VCaP (cell line): Measurements from ENCODE around the gene EML4.
"Not testable (repeated sequence)": the region's sequence is repeated elsewhere in the genome, so short reads cannot be mapped to it uniquely, and the experiment has no call there.

ENCODE experiments used
- H3K27ac ChIP-seq: fragments of 450-650 bp; 2 replicates; pipeline ENCODE4 v1.5.1; 2017
- TF ChIP-seq, protein P1 (sequence below): fragments of 450-650 bp; conservative IDR thresholded peaks from 2 replicates; pipeline ENCODE4 v1.5.1; 2017; ENCODE audit warnings: mild to moderate bottlenecking, moderate library complexity

Gene EML4

DNA sequence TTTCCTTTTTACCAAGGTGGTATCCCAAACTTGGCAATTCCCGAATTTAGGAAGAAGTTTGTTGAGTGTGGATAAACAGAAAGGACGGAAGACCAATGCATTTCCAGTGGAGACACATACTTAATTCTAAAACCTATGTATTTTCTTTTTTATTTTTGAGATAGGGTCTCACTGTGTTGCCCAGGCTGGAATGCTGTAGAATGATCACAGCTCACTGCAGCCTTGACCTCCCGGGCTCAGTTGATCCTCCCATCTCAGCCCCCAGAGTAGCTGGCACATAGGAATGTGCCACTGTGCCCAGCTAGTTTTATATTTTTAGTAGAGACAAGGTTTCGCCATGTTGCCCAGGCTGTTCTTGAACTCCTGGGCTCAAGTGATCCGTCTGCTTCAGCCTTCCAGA, 101.6 kb downstream of the EML4 start:
- no peak overlapping the region for H3K27ac ChIP-seq
- TF ChIP-seq, protein P1, sequence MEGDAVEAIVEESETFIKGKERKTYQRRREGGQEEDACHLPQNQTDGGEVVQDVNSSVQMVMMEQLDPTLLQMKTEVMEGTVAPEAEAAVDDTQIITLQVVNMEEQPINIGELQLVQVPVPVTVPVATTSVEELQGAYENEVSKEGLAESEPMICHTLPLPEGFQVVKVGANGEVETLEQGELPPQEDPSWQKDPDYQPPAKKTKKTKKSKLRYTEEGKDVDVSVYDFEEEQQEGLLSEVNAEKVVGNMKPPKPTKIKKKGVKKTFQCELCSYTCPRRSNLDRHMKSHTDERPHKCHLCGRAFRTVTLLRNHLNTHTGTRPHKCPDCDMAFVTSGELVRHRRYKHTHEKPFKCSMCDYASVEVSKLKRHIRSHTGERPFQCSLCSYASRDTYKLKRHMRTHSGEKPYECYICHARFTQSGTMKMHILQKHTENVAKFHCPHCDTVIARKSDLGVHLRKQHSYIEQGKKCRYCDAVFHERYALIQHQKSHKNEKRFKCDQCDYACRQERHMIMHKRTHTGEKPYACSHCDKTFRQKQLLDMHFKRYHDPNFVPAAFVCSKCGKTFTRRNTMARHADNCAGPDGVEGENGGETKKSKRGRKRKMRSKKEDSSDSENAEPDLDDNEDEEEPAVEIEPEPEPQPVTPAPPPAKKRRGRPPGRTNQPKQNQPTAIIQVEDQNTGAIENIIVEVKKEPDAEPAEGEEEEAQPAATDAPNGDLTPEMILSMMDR, result no peak

DNA sequence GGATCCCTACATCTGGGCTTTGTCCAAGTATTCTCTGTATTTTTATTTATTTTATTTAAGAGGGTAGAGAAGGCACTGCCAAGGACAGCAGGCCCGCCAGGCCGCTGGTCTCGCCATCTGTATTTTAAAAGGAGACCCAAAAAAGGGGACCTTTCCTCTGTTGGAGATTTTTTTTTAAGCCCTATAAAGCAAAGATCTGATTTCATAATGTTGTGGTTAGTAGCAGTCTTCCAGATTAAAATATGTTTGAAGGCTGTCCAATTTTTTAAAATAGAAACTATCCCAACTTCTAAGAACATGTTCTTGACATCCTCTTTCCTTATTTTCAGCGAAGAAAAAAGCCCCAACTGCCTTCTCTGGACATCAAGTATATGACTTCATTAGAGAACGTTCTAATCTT, 102.1 kb downstream of the EML4 start:
- H3K27ac ChIP-seq, result not testable (repeated sequence)

DNA sequence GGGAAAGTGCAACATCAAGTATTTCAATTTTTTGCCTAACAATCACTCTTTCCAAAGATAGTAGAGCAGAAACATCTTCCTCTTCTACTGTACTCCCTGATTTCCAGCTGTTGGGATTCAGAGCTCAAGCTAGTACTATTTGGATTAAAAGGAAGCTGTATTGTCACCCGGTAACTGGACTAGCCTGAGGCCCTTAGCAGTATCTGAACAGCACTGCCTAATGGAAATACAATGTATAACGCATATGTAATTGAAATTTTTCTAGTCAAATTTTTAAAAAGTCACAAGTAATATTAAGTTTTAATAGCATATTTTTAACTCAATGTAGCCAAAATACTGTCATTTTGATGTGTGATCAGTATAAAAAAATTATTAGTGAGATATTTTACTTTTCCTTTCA, 105.7 kb downstream of the EML4 start:
- H3K27ac ChIP-seq, result no peak overlapping the region
- TF ChIP-seq, protein P1, result no peak

DNA sequence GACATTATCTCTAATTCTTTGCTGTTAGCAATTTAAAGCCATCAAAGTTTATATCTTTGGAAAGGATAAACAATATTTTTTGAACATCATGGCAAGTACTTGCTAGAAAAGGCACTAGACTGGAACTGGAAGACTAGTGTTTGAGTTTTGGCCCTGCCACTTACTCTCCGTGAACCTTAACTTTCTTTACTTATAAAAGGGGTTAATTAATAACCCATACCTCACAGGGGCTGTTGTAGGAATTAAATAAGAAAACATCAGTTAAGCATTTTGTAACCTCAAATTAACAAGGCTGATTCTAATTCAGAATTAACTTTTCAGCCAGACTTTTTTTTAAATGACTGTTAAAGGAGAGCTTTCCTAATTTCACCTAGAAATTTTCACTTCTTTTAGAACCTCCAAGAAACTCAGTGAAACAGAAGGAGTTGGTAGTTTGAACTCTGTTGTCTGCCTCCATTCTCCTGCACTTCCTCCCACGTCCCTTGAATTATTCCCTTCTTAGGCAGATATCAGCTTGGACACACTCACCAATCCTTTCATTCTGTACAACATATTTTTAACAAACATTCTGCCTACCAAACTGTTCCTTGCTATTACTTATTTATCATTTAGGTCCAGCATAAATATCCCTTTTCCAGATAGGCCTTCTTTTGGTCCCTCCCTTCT, 112.4 kb downstream of the EML4 start:
- TF ChIP-seq, protein P1, result no peak
- H3K27ac ChIP-seq, result no peak overlapping the region

DNA sequence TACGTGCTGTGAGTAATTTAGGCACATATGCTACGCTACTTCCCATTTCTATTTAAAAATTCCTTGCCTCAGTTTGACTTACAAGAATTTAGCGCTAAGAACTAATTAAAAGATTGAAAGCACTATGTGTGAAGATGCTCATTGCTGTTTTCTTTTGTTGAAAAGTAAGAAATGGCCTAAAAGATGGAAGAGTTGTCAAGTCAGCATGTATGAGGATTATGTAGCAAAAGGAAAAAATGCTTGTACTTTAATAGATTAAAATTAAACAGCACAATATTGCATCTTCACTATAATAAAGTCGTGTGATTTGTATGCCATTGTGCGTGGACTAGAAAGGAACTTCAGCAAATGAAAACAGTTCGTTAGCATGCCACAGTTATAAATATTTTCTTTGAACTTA, 114.9 kb downstream of the EML4 start:
- TF ChIP-seq, protein P1, result no peak
- no peak overlapping the region for H3K27ac ChIP-seq

DNA sequence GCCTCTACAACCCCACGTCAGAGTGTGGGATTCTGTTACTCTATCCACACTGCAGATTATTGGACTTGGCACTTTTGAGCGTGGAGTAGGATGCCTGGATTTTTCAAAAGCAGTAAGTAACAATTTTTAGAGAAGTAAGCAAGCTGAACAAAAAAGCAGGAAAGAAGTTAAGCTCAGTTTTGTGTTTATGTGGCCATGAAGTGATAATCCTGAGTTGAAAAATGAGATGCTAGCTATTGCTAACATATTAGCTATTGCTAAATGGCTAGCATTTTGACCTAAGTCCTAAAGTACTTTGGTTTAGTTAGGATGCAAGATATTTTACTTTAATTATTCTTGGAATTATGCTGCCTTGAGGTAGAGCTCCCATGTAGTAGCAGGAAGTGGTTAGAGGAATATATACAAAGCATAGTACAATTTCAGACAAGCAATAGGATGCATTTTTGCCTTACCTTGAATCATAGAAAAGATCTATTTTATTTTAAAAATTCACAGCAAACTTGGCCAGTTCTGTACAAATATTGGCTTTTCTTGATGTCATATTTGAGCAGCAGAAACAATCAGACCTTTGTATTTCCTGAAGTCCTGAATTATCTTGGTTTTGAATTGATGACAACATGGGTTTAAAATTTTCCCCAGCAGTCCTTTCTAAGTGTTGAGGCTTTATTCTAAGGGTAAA, 117.3 kb downstream of the EML4 start:
- H3K27ac ChIP-seq, result peak overlapping the region; percentile 19
- TF ChIP-seq, protein P1, result no peak

DNA sequence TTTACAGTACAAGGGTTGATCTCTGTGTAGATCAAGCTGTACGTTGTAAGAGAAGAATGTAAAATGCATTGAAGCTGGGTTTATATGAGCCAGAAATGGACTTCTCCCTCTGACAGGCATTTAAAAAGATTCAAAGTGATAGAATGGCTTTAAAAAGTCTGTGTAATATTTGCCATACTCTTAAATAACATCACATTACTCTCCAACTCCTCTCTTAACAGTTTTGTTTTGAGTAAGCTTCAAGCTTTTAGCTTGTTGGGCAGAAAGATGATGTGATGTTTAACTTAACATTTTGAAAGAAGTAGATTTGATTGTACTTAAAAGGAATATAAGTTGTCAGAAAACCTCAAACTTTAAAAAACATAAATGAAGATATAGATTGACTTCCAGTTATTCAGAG, 119.7 kb downstream of the EML4 start:
- H3K27ac ChIP-seq, result no peak overlapping the region
- TF ChIP-seq, protein P1, result no peak

DNA sequence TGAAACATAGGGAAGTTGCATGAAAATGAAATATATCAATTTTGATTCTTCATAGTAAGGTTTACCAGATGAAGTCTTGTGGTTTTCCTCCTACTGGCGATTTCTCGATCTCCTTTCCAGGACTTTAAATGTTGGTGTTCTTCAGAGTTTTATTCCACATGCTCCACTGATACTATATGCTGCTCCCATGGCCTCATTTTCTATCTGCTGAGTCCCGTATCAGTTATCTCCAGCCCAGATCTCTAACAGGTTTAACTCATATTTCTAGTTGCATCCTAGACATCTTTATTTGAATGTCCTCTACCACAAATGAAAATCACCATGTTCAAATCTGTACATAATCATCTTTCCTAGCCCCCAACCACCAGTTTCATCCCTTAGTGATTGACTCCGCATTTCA, 120.1 kb downstream of the EML4 start:
- TF ChIP-seq, protein P1, result no peak
- no peak overlapping the region for H3K27ac ChIP-seq
